Body of pancreas (tissue), 4 donors: Measurements from ENCODE around the gene SLC26A11.

ENCODE experiments used
- POLR2A ChIP-seq, 3 donors: fragments of 450-650 bp; IDR thresholded peaks; one replicate each; pipeline ENCODE4 v1.6.1; 2016; ENCODE audit warnings: antibody characterized with exemption in 3 of 3, mild to moderate bottlenecking in 2 of 3
- TF ChIP-seq, protein P1 (sequence below), 7 experiments: fragments of 450-650 bp in 4 of 7; fragments of 200-600 bp in 3 of 7; sonication (generic) in 3 of 7; IDR thresholded peaks; one replicate each; pipeline ENCODE4 v1.5.1; 2016 to 2019; ENCODE audit warnings: antibody characterized with exemption in 7 of 7

DNA sequence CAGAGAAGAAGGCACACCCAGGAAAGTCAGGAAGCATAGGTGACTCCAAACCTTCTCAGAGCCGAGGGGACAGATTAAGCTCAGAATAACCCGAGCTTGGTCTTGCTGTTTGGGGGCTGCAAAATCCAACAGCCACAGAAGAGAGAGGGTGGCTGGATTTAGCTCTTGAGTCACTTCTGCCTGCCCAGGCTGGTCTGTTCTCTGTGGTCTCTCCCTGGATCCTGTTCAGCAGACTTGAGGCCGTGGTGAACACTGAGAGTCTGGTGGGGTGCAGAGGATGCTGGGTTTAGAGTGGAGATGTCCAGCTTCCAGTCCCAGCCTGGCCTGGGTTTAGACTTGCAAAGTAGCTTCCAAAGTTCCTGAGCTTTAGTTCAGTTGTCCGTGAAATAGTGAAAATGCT, 8.8 kb downstream of the SLC26A11 start:
- TF ChIP-seq, protein P1, sequence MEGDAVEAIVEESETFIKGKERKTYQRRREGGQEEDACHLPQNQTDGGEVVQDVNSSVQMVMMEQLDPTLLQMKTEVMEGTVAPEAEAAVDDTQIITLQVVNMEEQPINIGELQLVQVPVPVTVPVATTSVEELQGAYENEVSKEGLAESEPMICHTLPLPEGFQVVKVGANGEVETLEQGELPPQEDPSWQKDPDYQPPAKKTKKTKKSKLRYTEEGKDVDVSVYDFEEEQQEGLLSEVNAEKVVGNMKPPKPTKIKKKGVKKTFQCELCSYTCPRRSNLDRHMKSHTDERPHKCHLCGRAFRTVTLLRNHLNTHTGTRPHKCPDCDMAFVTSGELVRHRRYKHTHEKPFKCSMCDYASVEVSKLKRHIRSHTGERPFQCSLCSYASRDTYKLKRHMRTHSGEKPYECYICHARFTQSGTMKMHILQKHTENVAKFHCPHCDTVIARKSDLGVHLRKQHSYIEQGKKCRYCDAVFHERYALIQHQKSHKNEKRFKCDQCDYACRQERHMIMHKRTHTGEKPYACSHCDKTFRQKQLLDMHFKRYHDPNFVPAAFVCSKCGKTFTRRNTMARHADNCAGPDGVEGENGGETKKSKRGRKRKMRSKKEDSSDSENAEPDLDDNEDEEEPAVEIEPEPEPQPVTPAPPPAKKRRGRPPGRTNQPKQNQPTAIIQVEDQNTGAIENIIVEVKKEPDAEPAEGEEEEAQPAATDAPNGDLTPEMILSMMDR (IDR thresholded peaks at IDR 0.05) = no peak
- TF ChIP-seq POLR2A (IDR thresholded peaks at IDR 0.05) = no peak
